DMS153 treated with DMSO at 0.1 percent for 48 hours (cell line): Measurements from ENCODE around the gene ECM1.
A peak's percentile ranks its signal among the peaks of the same experiment; 100 is the strongest.

Source experiments
- DNase-seq: peaks from one replicate; lab custom pipeline; 2025; ENCODE audit not compliant: unreplicated experiment; lab: John Stamatoyannopoulos, UW

Gene ECM1

GRCh38 chr1:150507912-150508864, at the start of gene ECM1:
TSS of gene ECM1 (plus strand) at chr1:150508109. CDS start at chr1:150508210, 101 bp downstream.
- no peak for DNase-seq

GRCh38 chr1:150464422-150464826, 43.5 kb upstream of the ECM1 start:
- DNase-seq, result peak; percentile 65

DNA sequence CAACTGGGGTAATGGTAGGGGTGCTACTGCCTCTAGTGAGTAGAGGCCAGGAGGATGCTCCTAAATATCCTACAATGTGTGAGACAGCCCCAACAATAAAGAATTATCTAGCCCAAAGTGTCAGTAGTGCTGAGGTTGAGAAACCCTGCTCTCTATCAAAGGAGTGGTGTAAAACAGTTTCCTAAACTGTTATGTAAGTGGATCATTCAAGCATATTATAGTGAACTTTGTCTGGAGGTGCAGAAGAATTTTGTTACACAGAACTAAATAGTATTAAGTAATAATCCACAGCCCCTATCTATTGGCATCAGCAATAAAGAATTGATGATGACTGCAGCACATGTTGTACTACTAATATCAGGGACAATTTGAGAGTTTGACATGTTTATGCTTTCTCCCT, 40.9 kb upstream of the ECM1 start:
- no peak for DNase-seq

GRCh38 chr1:150469291-150469690, 38.6 kb upstream of the ECM1 start:
- no peak for DNase-seq

DNA sequence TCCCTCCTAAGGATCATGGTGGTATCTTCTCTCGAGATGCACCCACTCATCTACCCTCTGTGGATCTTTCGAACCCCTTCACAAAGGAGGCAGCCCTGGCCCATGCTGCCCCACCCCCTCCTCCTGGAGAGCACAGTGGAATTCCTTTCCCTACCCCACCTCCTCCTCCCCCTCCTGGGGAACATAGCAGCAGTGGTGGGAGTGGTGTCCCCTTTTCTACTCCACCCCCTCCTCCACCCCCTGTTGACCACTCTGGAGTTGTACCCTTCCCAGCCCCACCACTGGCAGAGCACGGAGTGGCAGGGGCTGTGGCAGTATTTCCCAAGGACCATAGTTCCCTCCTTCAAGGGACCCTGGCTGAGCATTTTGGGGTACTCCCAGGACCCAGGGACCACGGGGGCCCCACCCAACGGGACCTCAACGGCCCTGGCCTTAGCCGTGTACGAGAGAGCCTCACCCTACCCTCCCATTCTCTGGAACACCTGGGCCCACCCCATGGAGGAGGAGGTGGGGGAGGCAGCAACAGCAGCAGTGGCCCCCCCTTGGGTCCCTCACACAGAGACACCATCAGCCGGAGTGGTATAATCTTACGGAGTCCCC, 35.2 kb upstream of the ECM1 start:
- no peak for DNase-seq

DNA sequence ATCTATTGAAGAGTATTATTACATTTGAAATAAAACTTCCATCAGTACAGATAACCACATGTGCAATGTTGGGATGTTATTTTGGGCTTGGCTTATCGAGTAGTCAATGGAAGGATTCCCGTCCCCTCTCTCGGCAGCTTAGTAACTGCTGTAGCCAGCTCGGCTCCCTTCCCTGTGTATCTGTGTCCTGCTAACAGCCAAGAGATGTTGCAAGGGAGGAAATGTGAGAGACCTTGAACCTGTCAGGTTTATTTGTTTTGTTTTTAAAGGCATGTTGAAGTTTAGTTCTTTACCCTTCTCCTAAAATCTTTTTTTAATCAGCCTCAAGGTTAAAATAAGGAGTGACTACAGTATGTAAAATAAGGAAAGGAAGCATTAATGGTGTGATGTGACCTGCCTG, 34.2 kb upstream of the ECM1 start:
- no peak for DNase-seq

GRCh38 chr1:150474869-150475268, 33.0 kb upstream of the ECM1 start:
- DNase-seq, result no peak

DNA sequence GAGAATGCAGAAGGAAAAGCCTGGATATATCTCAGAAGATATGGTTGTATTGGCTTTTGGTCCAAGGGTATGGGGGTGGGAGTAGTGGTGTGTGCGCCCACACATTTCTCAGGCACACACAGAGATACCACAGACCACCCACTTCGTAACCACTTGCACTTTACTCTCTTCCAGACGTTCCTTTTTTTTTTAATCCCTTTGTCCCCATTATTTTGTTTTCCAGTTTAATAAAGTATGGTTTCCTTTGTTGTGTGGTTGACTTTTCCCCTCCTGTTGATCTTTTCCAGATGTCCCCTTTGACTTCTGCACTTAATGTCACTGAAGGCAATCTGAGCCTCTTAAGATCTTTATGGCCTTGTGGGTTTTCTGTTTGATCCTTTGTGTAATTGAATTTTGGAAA, 31.2 kb upstream of the ECM1 start:
- no peak for DNase-seq

GRCh38 chr1:150477320-150477719, 30.6 kb upstream of the ECM1 start:
- DNase-seq, result no peak

DNA sequence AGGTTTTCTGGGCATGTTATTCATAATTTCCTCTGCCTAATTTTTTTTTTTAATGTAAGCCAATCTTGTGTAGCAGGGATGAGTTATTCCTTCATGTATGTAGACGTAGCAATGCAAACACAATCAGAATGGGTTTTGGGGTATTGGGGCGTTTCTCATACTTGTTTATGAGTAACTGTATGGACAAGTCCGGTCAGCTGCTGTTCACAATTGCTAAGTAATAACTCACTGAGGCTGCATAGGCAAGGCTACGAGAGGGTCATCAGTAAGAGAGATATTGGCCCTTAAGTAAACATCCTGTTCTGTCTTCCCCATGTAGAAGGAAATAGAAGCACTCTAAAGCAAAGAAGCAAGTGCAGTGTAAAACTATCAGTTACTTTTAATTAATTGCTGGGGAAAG, 30.2 kb upstream of the ECM1 start:
- peak; percentile 31 for DNase-seq

GRCh38 chr1:150479370-150479769, 28.5 kb upstream of the ECM1 start:
- DNase-seq, result no peak

DNA sequence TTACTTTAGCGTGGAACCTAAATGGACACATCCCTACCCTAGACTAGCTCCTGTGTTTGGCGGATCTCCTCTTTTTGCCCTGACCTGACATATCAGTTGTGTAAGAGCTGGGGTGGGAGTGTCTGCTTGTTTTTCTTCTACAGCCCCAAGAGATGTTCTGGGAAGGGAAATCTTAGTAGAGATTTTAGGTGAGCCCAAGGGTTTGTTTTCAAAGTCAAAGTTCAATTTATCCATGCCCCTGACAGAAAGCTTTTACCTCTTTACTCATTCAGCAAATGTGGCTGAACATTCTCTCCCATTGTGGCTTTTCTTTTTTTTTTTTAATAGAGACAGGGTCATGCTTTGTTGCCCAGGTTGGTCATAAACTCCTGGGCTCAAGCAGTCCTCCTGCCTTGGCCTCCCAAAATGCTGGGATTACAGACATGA, 28.0 kb upstream of the ECM1 start:
- DNase-seq, result no peak

DNA sequence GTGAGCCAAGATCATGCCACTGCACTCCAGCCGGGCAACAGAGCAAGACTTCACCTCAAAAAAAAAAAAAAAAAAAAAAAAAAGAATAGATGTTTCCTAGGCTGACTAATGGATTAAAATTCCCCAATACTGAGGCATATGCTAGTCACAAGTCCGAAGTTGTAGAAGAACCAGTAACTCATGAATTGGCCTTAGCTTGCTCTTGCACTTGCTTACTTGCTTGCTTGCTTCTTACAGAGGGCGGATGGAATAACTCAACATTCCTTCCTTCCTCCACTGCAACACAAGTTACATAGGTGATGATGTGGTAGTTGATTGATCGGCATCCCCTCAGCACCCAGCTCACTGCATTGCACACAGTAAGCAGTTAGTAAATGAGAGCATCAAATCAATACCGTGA, 23.5 kb upstream of the ECM1 start:
- DNase-seq, result no peak

DNA sequence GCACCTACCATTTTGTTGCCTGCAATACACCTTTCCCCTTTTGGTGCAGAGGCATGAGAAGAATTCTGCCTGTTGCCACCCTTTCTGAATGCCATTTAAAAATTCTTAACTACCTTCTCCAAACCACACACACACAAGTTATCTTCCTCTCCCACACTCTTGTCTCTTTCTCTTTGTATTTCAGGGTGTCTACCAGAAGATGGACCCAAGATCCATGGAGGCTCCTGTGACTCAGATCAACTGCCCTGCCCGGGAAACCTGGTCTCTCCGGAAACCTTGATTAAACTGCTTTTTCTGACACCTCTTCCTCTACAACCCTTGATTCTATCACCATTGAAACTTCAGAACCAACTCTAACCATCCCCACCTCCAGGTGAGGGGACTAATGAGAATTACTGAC, 23.0 kb upstream of the ECM1 start:
- DNase-seq, result no peak

- DNase-seq, result peak; percentile 100
These were observed 20.7 kb upstream of the ECM1 start, which contains the start of gene TARS2 for GRCh38 chr1:150486966-150487762. TSS of gene TARS2 (plus strand) at chr1:150487419. CDS start at chr1:150487451, 32 bp downstream.

DNA sequence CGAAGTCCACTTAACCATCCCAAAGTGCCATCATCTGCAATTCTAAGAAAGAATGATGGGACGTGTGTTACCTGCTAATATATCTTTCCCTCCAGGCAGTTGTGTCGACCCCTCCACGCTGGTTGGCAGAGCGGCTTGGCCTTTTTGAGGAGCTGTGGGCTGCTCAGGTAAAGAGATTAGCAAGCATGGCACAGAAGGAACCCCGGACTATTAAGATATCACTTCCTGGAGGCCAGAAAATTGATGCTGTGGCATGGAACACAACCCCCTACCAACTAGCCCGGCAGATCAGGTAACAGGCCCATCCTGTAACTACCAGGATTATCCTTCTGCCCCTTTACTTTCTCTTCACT, 20.2 kb upstream of the ECM1 start:
- no peak for DNase-seq

GRCh38 chr1:150493175-150493574, 14.7 kb upstream of the ECM1 start:
- no peak for DNase-seq

DNA sequence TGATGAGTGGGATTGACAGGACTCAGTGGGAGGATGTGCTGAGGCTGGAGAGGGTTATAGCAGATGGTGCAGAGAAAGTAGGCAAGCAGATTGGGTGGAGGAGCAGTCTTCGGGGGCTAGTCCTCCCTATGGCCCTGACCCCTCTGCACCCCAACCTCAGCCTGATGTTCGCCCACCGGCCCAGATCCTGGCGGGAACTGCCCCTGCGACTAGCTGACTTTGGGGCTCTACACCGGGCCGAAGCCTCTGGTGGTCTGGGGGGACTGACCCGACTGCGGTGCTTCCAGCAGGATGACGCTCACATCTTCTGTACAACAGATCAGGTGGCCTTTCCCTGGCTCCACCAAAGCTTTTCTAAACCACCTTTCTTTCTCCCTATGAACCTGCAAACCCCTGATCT, 9.6 kb upstream of the ECM1 start:
- DNase-seq, result no peak

DNA sequence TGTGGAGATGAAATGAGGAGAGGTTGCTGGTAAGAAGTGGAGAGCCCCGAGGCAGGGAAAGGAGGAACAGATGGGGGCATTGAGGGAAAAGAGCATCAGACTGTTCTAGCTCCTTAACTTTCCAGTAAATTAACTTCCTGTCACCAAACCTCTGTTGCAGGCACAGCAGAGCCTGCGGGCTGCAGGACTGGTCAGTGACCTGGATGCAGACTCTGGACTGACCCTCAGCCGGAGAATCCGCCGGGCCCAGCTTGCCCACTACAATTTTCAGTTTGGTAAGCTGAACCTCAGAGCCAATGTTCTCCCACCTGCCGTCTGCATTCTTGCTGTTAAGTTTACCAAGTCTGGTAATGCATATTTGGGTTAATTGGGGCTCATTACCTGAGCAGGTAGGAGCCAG, 2.5 kb upstream of the ECM1 start:
- no peak for DNase-seq

- no peak for DNase-seq
These were observed 1.1 kb downstream of the ECM1 start for GRCh38 chr1:150508982-150509381.

DNA sequence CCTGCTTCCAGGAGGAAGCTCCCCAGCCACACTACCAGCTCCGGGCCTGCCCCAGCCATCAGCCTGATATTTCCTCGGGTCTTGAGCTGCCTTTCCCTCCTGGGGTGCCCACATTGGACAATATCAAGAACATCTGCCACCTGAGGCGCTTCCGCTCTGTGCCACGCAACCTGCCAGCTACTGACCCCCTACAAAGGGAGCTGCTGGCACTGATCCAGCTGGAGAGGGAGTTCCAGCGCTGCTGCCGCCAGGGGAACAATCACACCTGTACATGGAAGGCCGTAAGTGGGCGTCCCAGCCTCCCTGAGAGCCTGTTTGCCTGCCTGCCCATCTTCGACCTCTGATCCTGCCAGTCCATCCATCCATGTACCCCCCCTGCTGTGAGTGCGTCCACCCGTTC, 3.6 kb downstream of the ECM1 start:
- DNase-seq, result peak; percentile 60
